Central memory CD4-positive, alpha-beta T cell (primary cell): ENCODE data around the gene CDH24.
A peak's percentile ranks its signal among the peaks of the same experiment; 100 is the strongest.

Experiments
- DNase-seq: peaks from one replicate; pipeline ENCODE4 v3.0.0; 2022
- total RNA-seq, 3 experiments: gene quantifications; one replicate each; lab custom pipeline; 2026; lab: John Stamatoyannopoulos, UW

CDH24 gene, protein sequence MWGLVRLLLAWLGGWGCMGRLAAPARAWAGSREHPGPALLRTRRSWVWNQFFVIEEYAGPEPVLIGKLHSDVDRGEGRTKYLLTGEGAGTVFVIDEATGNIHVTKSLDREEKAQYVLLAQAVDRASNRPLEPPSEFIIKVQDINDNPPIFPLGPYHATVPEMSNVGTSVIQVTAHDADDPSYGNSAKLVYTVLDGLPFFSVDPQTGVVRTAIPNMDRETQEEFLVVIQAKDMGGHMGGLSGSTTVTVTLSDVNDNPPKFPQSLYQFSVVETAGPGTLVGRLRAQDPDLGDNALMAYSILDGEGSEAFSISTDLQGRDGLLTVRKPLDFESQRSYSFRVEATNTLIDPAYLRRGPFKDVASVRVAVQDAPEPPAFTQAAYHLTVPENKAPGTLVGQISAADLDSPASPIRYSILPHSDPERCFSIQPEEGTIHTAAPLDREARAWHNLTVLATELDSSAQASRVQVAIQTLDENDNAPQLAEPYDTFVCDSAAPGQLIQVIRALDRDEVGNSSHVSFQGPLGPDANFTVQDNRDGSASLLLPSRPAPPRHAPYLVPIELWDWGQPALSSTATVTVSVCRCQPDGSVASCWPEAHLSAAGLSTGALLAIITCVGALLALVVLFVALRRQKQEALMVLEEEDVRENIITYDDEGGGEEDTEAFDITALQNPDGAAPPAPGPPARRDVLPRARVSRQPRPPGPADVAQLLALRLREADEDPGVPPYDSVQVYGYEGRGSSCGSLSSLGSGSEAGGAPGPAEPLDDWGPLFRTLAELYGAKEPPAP
- total RNA-seq, result 1.0 to 4.2 (median 1.4) reads per million in 3 experiments

DNA sequence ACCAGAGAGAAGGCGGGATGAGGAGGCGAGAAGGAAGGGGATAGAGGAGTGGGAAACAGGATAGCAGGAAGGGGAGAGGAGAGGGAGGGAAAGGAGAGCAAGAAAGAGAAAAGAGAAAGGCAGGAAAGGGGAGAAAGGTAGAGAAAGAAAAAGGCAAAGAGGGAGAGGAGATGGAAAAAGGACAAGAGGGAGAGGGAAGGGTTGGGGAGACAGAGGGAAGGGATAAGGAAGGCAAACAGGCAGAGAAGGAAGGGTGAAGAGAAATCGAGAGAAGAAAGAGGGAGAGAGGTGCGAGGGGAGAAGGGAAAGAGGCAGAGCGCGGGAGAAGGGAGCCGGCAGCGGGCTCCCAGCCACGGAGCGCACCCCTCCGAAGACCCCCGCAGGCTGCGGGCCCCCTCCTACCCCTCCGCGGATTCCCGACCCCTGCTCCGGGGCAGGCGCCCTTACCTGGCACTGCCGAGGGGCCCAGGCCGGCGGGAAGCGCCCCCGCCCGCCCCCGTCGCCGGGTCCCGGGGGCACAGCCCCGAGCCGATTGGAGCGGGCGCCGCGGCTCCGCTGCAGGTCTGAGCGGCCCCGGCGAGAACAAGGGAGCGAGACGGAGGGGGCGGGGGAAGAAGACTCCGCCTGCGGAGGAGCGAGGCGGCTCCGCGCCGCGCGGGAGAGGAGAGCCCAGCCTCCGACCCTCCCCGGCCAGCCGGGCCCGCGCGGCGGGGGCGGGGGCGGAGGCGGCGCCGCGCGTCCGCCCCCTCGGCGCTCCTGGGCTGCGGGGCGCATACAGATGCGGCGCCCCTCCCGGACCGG, at the start of gene CDH24:
Gene CDH24 (minus strand): TSS at position 565 of the 801 bp plus-strand sequence. CDS start 1,787 bp downstream, outside the sequence.
- peak; percentile 48 for DNase-seq

DNA sequence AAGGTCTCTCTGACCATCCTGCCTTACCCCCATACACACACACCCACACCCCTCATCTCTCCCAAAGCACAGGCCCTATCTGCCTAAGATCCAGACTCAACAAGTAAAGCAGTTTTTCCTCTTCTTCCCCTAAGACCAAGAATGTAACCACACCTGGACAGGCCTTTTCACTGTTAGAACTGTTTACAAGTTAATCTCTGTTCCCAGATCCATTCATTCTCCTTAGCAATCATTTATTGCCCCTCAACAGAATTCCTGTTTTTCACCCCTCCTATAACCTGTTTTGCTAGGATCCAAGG, 49.4 kb upstream of the CDH24 start:
- no peak for DNase-seq

DNA sequence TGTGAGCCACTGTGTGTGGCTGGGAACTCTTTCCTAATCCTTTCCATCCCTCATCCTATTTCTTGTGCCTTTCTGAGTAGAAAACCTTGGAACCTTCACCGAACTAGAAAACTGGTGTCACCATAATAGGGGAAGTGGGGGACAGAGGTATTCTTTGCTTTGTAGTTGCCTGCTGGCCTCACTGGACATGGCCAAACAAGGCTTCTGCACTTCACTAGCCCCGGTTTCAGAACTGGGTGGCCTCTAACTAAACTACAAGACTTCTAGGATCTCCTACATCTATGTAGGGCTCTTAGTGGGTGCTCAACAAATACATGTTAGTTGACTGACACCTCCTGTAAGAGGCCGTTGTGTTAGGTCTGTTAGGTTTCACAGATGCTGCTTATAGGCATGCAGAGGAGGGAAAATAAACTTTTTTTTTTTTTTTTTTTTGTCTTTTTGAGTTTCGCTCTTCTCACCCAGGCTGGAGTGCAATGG, 48.1 kb upstream of the CDH24 start:
- DNase-seq, result no peak

DNA sequence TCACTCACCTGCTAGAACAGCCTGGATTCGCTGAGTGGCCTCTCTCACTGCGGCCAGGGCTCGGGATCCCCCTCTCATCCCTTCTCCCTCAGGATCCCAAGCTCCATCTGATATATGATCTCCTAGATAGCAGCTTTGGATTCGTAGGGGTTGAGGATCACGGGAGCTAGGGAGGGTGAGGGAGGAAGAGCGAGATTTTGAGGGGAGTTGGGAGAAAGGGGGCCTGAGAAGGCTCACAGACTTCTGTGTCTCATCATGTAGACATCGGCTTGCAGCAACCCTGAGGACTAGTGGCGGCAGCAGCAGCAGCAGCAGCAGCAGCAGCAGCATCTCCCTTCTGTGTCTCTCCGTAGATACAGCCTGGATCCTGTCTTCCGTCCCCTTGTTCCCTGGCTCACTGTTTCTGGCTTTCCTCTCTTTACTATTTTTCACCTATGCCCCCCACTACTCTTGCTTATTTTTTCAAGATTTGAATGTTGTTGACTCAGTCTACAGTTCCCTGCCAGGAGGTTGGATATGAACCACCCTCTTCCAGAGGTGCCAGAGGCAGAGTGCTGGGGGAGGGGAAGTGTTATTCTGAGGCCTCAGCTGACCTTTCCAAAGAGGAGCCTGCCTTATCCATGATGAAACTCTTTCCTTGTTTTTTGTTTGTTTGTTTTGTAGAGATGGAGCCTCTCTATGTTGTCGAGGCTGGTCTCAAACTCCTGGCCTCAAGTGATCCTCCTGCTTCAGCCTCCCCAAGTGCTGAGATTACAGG, 47.4 kb upstream of the CDH24 start, which contains the start of gene CIROP:
Gene CIROP (minus strand): TSS at position 399 of the 757 bp plus-strand sequence. CDS start 69 bp downstream, at position 330.
- DNase-seq, result no peak

DNA sequence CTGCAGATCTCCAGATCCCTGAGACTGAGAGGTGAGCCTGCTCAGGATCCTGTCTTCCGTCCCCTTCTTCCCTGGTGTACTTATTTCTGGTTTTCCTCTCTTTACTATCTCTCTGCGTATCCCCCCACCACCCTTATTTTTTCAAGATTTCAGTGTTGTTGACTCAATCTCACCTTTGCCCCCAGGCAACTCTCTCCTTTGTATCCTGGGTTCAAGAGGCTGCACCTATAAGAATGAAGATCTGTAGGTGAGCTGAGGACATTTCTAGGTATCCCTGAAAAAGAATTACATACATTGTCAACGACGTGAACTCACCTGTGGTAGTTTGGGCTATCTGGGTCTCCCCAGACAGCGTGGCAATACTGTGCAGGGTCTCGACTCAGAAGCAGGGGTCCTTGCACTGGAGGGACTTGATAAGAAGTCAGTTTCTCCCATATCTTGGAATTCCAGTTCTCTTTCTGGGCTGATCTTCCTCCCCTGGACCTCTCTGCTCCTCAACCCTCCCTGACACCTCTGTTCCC, 46.8 kb upstream of the CDH24 start:
- no peak for DNase-seq

DNA sequence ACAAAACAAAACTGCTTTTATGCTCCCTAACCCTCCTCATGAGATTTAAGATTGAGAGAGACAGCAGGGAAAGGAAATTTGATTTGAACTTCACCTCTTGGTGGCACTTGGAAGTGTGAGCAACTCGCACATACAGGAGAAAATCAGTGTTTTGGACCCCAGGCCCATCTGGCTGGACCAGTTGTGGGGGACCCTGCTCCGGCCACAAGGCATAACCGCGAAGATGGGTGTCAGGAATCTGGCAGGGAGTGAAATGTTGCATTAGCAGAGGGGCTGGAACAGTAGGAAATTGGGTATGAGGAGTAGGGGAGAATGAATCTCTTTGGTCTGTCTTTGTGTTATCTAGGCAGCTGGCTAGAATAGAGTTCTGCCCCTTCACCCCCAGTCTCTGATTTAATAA, 46.3 kb upstream of the CDH24 start:
- DNase-seq, result no peak

DNA sequence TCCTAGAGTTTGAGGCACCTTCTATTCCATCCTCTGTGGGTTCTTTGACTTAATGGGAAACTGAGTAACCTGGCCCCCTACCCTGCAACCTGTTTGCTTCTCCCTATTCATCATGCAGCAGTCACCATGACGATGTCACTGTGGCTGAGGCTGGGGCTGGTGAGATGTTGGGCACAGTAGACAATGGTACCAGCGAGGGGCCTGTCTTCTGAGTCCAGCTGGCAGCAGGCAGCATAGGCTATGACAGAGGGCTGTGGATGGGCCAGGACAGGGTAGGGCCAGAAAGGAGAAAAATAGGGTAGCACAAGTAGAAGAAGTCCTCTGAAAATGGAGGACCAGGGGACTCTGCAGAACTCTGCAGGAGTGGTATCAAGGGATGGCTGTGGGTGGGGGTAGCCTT, 45.5 kb upstream of the CDH24 start:
- DNase-seq, result no peak

DNA sequence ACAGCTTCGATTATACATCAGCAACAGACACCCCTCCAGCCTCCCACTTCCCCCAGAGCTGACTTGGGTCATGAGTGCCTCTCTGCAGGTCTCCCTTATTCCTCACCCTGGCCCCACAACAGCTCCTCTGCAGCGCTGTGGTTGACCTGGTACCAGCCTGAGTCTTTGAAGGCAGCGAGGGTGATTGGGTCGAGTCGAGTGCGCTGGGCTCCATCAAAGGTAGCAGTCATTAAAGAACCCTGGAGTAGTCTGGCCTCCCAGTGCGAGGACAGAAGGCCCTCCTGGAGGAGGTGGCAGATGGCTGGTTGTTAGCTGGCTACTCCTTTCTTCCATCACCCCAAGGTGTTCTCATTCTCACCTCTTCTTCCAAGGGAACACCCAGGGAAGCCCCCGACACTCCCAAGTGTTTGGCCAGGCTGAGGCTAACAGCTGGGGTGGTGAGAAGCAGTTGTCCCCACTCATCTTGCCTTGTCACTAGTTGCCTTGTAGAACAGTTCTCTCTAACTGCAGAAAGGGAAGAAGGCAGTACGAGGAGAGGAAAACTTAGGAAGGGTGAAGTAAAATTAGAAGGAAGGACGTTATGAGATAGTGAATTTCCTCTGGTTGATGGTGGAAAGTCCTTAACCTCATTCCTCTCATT, 44.8 kb upstream of the CDH24 start:
- no peak for DNase-seq

DNA sequence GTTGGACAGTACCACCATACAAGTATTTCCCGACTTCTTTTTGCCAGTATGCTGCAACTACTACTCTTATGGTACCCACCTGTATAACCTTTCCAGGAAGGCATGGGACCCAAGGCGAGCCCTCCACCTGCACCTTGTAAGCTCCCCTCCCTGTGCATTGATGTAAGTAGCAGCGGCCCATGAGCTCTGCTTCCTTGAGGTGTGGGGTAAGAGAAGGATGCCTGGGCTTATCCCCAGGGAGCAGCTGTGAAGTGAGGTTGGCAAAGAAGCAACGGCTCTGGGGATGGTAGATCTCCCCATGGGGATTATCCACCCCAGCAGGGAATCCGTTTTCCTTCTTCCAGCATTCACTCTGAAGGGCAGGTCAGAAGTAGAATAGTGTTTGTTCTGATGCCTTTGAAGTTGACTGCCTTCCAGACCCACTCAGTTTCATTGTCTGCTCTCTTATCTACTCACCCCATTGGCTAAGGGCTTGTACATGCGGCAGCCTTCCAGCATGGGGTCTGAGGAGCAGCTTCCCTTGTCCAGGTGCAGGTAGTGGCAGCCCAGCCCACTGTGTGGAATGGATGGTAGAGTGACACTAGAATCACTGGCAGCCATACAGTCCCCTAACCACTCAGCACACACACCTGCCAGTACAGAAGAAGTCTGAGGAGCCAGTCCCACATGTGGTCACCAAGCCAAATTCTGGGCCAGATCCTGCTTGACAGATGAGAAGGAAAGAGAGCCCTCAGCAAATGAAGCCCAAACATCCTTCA, 44.1 kb upstream of the CDH24 start:
- DNase-seq, result no peak

DNA sequence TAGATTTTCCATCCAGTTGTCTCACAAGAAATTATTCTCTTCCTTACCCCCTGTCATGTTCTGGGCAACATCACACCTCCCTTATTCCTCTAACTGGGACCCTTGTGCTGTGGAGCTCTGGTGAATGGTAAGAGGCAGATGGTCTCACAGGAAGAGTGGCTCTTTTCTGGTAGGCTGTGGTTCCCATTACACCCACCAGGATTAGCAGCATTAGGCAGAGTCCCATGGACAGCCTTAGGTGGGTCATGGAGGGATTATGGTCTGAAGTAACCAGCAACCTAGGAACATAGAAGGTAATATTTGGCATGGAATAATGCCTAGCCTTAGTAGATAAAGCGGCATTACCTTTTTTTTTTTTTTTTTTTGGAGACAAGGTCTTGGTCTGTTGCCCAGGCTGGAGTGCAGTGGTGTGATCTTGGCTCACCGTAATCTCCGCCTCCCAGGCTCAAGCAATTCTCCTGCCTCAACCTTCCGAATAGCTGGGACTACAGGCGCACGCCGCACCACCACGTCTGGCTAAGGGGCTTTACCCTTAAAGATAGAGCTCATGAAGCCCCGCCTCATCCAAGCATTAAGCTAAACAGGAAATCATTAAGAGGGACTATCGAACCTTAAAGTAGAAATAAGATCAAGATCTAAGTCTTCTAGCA, 42.0 kb upstream of the CDH24 start:
- no peak for DNase-seq

DNA sequence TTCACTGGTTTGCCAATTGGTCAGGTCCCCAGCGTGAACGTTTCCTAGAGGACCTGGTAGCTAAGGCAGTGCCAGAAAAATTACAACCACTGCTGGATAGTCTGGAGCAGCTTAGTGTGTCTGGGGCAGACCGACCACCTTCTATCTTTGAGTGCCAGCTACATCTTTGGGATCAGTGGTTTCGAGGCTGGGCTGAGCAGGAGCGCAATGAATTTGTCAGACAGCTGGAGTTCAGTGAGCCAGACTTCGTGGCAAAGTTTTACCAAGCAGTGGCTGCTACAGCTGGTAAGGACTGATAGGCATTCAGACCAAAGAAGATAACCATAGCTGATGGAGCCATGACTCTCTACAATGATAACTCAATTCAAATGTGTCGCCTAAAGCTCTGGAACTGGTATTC, 40.5 kb upstream of the CDH24 start:
- DNase-seq, result no peak

DNA sequence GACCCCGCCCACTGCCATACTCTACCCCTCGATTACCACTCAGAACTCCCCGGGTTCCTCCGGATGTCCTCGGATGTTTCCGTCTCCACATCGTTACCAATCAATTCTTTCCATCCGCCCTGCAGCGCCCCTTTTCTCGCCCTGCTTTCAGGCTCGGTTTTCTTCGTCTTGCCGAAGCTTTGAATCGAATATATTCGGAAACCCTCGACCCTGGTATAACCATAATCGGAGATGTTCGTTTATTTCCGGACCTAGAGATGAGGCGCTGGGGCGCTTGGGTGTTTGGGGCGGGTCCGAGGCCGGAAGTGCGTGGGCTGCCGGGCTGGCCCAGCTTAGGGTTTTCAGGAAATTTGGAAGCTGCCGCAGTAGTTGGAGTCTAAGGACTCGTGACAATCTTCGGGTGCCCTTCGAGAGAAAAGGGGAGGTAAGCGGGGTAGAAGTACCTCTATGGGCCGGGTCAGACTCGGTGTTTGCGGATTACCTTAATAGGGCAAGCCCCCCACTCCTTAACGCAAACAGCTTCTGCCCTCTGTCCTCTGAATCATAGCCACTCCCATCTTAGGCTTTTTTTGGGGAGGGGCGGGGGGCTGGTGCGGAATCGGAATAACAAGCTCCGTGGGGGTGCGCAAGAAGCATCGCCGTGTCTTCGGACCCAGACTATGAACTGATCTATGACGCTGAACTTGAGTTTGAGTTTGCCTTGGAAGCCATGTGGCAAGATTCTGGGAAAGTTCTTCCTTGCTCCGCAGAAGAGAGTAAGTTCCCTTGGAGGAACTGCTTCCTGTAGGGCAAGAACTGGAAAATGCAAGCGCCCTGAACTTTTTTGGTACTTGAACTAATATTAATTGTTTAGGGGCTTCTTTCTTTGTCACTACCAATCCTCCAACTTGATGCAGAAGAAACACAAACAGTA, 38.1 kb upstream of the CDH24 start, which contains the start of gene C14orf119:
Gene C14orf119 (plus strand): TSS at position 310 of the 913 bp plus-strand sequence. CDS start 2,154 bp downstream, outside the sequence.
- DNase-seq, result peak; percentile 100

DNA sequence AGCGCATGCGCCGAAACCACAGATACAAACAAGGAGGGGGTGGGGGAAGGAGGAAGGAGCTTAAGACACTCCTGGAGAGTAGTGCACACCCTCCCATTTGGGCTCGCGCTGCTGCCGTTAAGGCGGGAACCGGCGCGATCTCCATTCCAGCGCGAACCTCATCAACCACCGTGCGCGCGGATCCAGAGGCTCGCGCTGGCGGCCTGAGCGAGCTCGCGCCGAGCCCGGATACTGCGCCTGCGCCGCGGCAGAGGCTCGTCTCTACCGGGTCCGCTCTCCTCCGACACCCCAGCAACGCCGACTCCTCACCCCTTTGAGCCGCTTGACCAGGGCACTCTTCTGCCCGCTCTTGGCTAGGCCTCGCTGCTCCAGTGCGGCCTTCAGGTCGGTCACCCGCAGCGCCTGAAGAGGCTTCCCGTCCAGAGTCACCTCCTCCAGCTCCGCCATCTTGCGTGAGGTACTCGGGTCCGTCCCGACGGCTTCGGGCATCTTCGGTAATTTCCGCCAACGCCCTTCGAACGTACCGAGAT, 37.4 kb upstream of the CDH24 start, which contains the start of gene ACIN1:
Gene ACIN1 (minus strand): TSS at position 471 of the 530 bp plus-strand sequence. CDS start 24 bp downstream, at position 447.
- DNase-seq, result no peak

DNA sequence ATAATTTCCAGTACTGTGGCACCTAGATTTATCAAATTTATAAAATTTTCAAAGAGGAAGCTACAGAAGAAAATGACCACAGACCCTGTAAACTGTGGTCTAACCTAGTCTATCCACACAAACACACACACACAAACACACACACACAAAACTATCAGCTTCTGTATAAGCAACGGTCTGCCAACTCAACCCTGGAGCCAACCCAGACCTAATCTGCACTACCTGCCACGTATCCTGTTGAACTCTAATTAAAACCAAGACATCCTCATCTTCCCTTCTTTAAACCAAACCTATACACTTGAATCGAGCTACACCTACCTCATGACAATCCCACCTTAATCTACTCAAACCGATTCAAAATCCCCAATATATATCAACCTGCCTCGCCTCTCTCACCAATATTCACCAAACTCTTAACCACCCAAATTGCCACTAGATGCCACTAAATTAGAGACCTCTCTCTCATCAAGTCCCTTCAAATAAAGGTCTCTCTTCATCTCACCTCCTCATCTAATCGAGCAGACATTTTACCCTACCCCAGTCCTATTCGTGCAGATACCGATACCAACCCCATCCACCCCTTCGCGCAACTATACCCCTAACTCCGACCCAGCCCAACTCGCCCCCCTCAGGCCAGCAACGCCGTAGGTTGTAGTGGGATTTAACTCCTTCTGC, 36.8 kb upstream of the CDH24 start:
- no peak for DNase-seq

DNA sequence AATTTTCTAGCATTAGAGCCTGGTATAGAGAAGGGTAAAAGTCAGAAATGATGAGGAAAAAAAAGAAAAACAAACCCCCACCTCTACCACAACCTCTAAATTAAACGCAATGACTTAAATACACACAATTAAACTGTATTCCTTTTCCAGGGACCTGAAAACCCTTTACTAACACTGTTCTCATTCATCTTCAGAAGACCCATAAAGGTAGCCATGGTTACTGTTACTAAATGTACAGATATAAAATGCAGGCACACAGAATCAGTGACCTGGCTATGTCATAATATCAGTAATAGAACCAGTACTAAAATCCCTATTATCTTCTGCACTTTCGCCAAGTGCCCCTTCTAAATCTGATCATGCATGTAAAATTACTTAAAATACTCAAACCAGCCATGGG, 36.2 kb upstream of the CDH24 start:
- no peak for DNase-seq

DNA sequence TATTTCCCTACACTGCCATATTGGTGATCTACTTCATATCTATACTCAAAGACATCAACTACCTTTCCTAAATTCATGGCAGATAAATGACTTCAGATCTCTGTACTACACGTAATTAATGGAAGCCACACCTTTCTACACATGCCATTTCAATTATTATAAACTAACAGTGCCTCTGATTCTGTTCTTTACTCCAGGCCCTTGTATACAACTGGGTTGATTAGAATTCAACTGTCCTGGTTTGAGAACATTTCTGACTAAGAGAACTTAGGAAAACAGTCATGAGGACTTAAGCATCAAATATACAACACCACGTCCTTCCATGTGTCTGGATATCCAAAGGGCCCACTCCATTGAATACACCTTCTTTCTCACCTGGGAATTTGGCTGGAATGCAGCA, 35.8 kb upstream of the CDH24 start:
- DNase-seq, result no peak

DNA sequence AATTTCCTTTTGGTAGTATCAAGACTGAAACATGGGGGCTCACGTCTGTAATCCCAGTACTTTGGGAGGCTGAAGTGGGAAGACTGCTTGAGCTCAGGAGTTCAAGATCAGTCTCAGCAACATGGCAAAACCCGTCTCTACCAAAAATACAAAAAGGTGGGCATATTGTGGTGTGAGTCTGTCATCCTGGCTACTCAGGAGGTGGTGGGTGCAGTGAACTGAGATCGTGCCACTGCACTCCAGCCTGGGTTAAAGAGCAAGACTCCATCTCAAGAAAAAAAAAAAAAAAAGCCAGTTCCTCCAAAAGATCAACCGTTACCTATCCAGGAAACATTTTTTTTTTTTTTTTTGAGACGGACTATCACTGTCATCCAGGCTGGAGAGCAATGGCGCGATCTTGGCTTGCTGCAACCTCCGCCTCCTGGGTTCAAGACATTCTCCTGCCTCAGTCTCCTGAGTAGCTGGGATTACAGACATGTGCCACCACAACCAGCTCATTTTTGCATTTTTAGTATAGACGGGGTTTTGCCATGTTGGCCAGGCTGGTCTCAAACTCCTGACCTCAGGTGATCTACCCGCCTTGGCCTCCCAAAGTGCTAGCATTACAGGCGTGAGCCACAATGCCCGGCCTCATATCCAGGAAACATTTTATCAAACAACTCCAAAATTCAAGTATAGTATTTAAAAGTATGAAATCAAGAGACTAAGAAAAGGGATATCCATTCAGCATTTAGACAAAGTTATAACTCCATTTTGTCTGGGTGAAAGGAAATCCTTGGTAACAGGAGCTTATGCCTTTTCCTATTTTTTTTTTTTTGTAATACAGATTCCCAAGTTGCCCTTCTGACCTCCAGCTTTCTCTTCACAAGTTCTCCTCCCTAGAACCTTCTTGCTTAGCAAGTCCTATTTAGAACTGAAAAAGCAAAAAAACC, 34.2 kb upstream of the CDH24 start:
- no peak for DNase-seq
